H1 (cell line): Measurements from ENCODE around the gene TEX29. TPM values are rescaled to one million over a fixed set of nuclear protein-coding genes. Genes with fewer than 3 reads are reported as not detected.

ENCODE experiments used
- CTCF ChIA-PET: fragments of 300-600 bp; sonication (Branson Sonifier 250); formaldehyde crosslinking; loops from one replicate; lab custom pipeline; 2021; ENCODE audit not compliant: partially characterized antibody; lab: Charles Lee
- POLR2A ChIA-PET: fragments of 300-600 bp; sonication (Branson Sonifier 250); formaldehyde crosslinking; loops from one replicate; lab custom pipeline; 2021; ENCODE audit warnings: inconsistent platforms; ENCODE audit not compliant: partially characterized antibody; lab: Charles Lee
- DNase-seq, 2 experiments: peaks; one replicate each; pipeline versions ENCODE4 v3.0.0 to v3.0.0-alpha.2; 2010 to 2022; ENCODE audit warnings: low spot score in 2 of 2, low read depth in 1 of 2, mixed read lengths in 1 of 2
- FAIRE-seq: peaks from 2 replicates; lab custom pipeline; 2011; peaks lifted over from hg19 to GRCh38; lab: Jason Lieb, UNC
- H2AFZ ChIP-seq: 2 replicates; pipeline ENCODE4 v1.8.1; 2012; ENCODE audit warnings: low read length, inconsistent platforms
- H2AK5ac ChIP-seq: 2 replicates; pipeline ENCODE4 v1.6.1; 2013; ENCODE audit warnings: low read depth, low read length
- H2BK120ac ChIP-seq: replicated peaks from 2 replicates; pipeline ENCODE3; 2013; ENCODE audit warnings: low read depth, low read length, inconsistent platforms
- H2BK12ac ChIP-seq: 2 replicates; pipeline ENCODE4 v1.6.1; 2013; ENCODE audit warnings: low read depth, low read length
- H2BK15ac ChIP-seq: 2 replicates; pipeline ENCODE4 v1.6.1; 2013; ENCODE audit warnings: low read length
- H2BK20ac ChIP-seq: 2 replicates; pipeline ENCODE4 v1.6.1; 2013; ENCODE audit warnings: low read length
- H2BK5ac ChIP-seq: 2 replicates; pipeline ENCODE4 v1.6.1; 2013; ENCODE audit warnings: low read depth, low read length
- H3K14ac ChIP-seq: 2 replicates; pipeline ENCODE4 v1.6.1; 2013; ENCODE audit warnings: inconsistent platforms; ENCODE audit not compliant: insufficient read length
- H3K18ac ChIP-seq: 2 replicates; pipeline ENCODE4 v1.6.1; 2013; ENCODE audit warnings: low read length; ENCODE audit errors: extremely low read depth
- H3K23ac ChIP-seq: 2 replicates; pipeline ENCODE4 v1.6.1; 2013; ENCODE audit warnings: inconsistent platforms; ENCODE audit not compliant: insufficient read length
- H3K23me2 ChIP-seq: 2 replicates; pipeline ENCODE4 v1.6.1; 2013; ENCODE audit warnings: low read depth, low read length
- H3K27ac ChIP-seq: 2 replicates; pipeline ENCODE4 v1.6.1; 2011; ENCODE audit warnings: low read depth, low read length, inconsistent platforms
- H3K27me3 ChIP-seq, 4 experiments: replicated peaks in 1 of 4; 1 replicate in 1 of 4; 2 replicates in 3 of 4; pipeline versions ENCODE4 v1.6.1 to v1.8.1; 2011 to 2013; ENCODE audit warnings: low read length in 3 of 4, mild to moderate bottlenecking in 3 of 4, inconsistent platforms in 2 of 4, mixed read lengths in 2 of 4, moderate library complexity in 1 of 4; ENCODE audit not compliant: control insufficient read depth in 3 of 4, insufficient read depth in 3 of 4; ENCODE audit errors: extremely low read depth in 1 of 4
- H3K36me3 ChIP-seq, 4 experiments: 2 replicates each; pipeline versions ENCODE4 v1.6.1 to v1.8.1; 2011 to 2013; ENCODE audit warnings: mild to moderate bottlenecking in 4 of 4, low read length in 3 of 4, moderate library complexity in 2 of 4, control low read depth in 1 of 4, inconsistent platforms in 1 of 4; ENCODE audit not compliant: insufficient read depth in 4 of 4, control insufficient read depth in 2 of 4
- H3K4ac ChIP-seq: replicated peaks from 2 replicates; pipeline ENCODE3; 2013; ENCODE audit warnings: low read length, low read depth, mixed read lengths, inconsistent platforms; ENCODE audit not compliant: insufficient read length
- H3K4me1 ChIP-seq, 4 experiments: replicated peaks in 1 of 4; 1 replicate in 1 of 4; 2 replicates in 3 of 4; pipeline versions ENCODE4 v1.6.1 to v1.8.1; 2011 to 2013; ENCODE audit warnings: low read length in 3 of 4, inconsistent platforms in 2 of 4, mixed read lengths in 1 of 4; ENCODE audit not compliant: insufficient read depth in 4 of 4, control insufficient read depth in 3 of 4
- H3K4me2 ChIP-seq, 2 experiments: 2 replicates each; pipeline versions ENCODE4 v1.6.1 to v1.8.1; 2011 to 2013; ENCODE audit warnings: low read depth in 2 of 2, low read length in 2 of 2, control low read depth in 1 of 2, inconsistent platforms in 1 of 2, mild to moderate bottlenecking in 1 of 2; ENCODE audit not compliant: insufficient read depth in 1 of 2
- H3K4me3 ChIP-seq, 4 experiments: fragments of 200-600, 300-600 bp in 1 of 4; sonication (generic), shearing (Covaris generic), sonication (Bioruptor Twin) in 1 of 4; 2 replicates each; pipeline versions ENCODE4 v1.5.1 to v1.8.1; 2011 to 2016; ENCODE audit warnings: low read length in 4 of 4, low read depth in 3 of 4, control low read depth in 2 of 4, inconsistent platforms in 2 of 4, mild to moderate bottlenecking in 2 of 4, mixed read lengths in 1 of 4, moderate library complexity in 1 of 4; ENCODE audit not compliant: insufficient read depth in 2 of 4; ENCODE audit errors: extremely low read depth in 1 of 4
- H3K56ac ChIP-seq: replicated peaks from 2 replicates; pipeline ENCODE3; 2013; ENCODE audit warnings: low read depth, mild to moderate bottlenecking, mixed read lengths, low read length, inconsistent platforms; ENCODE audit not compliant: insufficient read length
- H3K79me1 ChIP-seq: 2 replicates; pipeline ENCODE4 v1.6.1; 2013; ENCODE audit warnings: low read depth, low read length, control low read depth
- H3K79me2 ChIP-seq, 2 experiments: 2 replicates each; pipeline versions ENCODE4 v1.6.1 to v1.8.1; 2012 to 2013; ENCODE audit warnings: low read length in 2 of 2, mild to moderate bottlenecking in 2 of 2, inconsistent platforms in 1 of 2; ENCODE audit not compliant: insufficient read depth in 2 of 2, control insufficient read depth in 1 of 2
- H3K9ac ChIP-seq, 4 experiments: replicated peaks in 1 of 4; 1 replicate in 1 of 4; 2 replicates in 3 of 4; pipeline versions ENCODE4 v1.6.1 to v1.8.1; 2011 to 2013; ENCODE audit warnings: low read depth in 3 of 4, low read length in 3 of 4, control low read depth in 2 of 4, mild to moderate bottlenecking in 2 of 4, moderate library complexity in 2 of 4, inconsistent platforms in 1 of 4; ENCODE audit errors: extremely low read depth in 1 of 4
- H3K9me3 ChIP-seq, 2 experiments: 2 replicates each; pipeline versions ENCODE4 v1.6.1 to v1.8.1; 2012 to 2013; ENCODE audit warnings: mild to moderate bottlenecking in 2 of 2, moderate library complexity in 2 of 2, control low read depth in 1 of 2, inconsistent platforms in 1 of 2, low read depth in 1 of 2, low read length in 1 of 2, mixed read lengths in 1 of 2; ENCODE audit not compliant: insufficient read depth in 2 of 2
- H4K20me1 ChIP-seq, 2 experiments: replicated peaks in 1 of 2; 2 replicates each; pipeline versions ENCODE3 to v1.8.1; 2011 to 2013; ENCODE audit warnings: inconsistent platforms in 2 of 2, low read length in 2 of 2, mild to moderate bottlenecking in 1 of 2; ENCODE audit not compliant: insufficient read depth in 2 of 2, control insufficient read depth in 1 of 2
- H4K5ac ChIP-seq: 2 replicates; pipeline ENCODE4 v1.6.1; 2013; ENCODE audit warnings: low read length, low read depth, mixed read lengths, inconsistent platforms; ENCODE audit not compliant: insufficient read length
- H4K8ac ChIP-seq: 2 replicates; pipeline ENCODE4 v1.8.0; 2013; ENCODE audit warnings: mild to moderate bottlenecking, moderate library complexity, low read length, inconsistent platforms; ENCODE audit not compliant: insufficient read depth; ENCODE audit errors: extremely low read depth
- H4K91ac ChIP-seq: replicated peaks from 2 replicates; pipeline ENCODE3; 2013; ENCODE audit warnings: low read length, mixed read lengths, inconsistent platforms; ENCODE audit not compliant: insufficient read length
- ASH2L ChIP-seq: fragments of 200-600, 300-600 bp; sonication (generic); IDR thresholded peaks from one replicate; pipeline ENCODE4 v1.7.1; 2017; ENCODE audit warnings: low read length
- CBX8 ChIP-seq: fragments of 300-800, 300-1000 bp; sonication (generic); IDR thresholded peaks from 2 replicates; pipeline ENCODE4 v1.7.1; 2016; ENCODE audit warnings: low read depth, low read length, borderline replicate concordance
- CHD2 ChIP-seq: IDR thresholded peaks from 2 replicates; pipeline ENCODE4 v1.6.1; 2012; ENCODE audit warnings: low read length, improper control_type of control experiment
- POLR2AphosphoS5 ChIP-seq: IDR thresholded peaks from 2 replicates; pipeline ENCODE4 v1.6.1; 2011; ENCODE audit warnings: low read depth, low read length
- SP2 ChIP-seq: IDR thresholded peaks from 2 replicates; pipeline ENCODE4 v1.6.1; 2012; ENCODE audit warnings: mild to moderate bottlenecking, low read length, inconsistent platforms
- WGBS, 2 experiments: shearing (Covaris generic) in 1 of 2; methylation state at CpG; one replicate each; pipeline versions ENCODE4 v1.1.6 to v1.1.7; 2013 to 2015; ENCODE audit warnings: low lambda C conversion rate in 2 of 2, mixed read lengths in 2 of 2, inconsistent platforms in 1 of 2, low coverage in 1 of 2, missing lambda C conversion rate in 1 of 2; ENCODE audit not compliant: insufficient replicate concordance in 2 of 2, insufficient coverage in 1 of 2, insufficient read length in 1 of 2; ENCODE audit errors: extremely low coverage in 1 of 2, missing lambda C conversion rate in 1 of 2; 5-methylcytosine and 5-hydroxymethylcytosine counted together
- polyA plus RNA-seq, 7 experiments: library from polyadenylated mRNA; depleted of rRNA in 3 of 7; stranded (reverse) in 5 of 7; unstranded in 2 of 7; fragments of >200 nt in 5 of 7; fragments of 200-250 nt in 2 of 7; gene quantifications; 1 replicate in 5 of 7; 2 replicates in 1 of 7; 4 replicates in 1 of 7; pipeline versions ENCODE4 v1.2.1 to v1.2.3, GENCODE V29; 2011 to 2013; ENCODE audit warnings: missing spikeins in 2 of 7, mixed read lengths in 2 of 7
- total RNA-seq: library from RNA; stranded (reverse); fragmentation: NEBNext Ultra II Directional; extraction: Animal tissue kit (Norgen Biotek cat#: 25700); gene quantifications from 2 replicates; pipeline ENCODE4 v1.2.1, GENCODE V29; 2021
- TF ChIP-seq, protein P1 (sequence below): IDR thresholded peaks from 2 replicates; pipeline ENCODE4 v1.6.1; 2011; ENCODE audit warnings: low read depth, mild to moderate bottlenecking, low read length; ENCODE audit not compliant: insufficient read depth
- TF ChIP-seq, protein P2 (sequence below): IDR thresholded peaks from 2 replicates; pipeline ENCODE4 v1.6.1; 2011; ENCODE audit warnings: low read length, improper control_type of control experiment
- TF ChIP-seq, protein P3 (sequence below), 3 experiments: IDR thresholded peaks; 1 replicate in 2 of 3; 2 replicates in 1 of 3; pipeline versions ENCODE4 v1.5.1 to v1.6.1; 2011; ENCODE audit warnings: low read length in 3 of 3, mild to moderate bottlenecking in 3 of 3, inconsistent platforms in 2 of 3, low read depth in 1 of 3, moderate library complexity in 1 of 3; ENCODE audit not compliant: insufficient read depth in 1 of 3; ENCODE audit errors: control extremely low read depth in 1 of 3

The TEX29 gene
- total and polyA plus RNA-seq, 2 of the 8 experiments (the other 6 are each of a cell fraction or from before 2014, with no cell fraction given): 0.08 TPM; not detected in 1

DNA sequence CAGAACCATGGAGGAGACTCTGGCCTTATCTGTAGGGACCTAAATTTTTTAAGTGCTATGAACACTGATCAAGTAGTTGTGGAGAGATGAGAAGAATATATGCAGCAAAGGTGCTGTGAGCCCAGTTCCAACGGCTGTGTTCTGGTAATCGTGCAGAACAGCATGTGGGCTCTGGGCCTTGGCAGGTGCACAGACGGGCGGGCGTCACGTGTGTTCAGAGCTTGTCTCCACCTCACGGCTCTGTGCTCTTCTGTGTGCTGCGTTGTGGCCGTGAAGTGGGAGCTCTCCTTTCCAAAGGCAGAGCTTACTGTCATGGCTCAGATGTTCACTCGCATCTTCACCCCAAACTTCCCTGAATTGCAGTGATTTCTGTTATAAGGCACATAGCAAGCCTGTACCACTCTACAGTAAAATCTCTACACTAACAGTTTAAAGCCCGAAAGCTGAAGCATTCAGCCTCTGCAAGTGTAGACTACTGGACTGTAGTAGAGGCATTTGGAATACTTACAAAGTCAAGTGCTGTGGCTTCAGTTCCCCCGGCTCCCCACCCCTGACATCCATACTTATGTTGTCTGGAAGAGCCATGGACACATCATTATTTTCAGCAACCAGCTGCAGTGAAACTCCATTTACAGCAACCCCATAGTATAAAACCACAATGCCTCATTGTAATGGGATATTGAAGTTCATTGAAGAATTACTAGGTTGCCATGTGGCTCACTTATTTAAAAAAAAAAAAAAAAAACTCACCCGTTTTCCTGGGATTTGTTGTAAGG lies 27.5 kb upstream of the TEX29 start:
- POLR2A ChIA-PET: no interaction called here
- Histone ChIP-seq H3K9me3 (no peaks in the 10 kb centered on the region), H2BK120ac (no peak overlapping the region), H3K27me3 (no peaks in the 10 kb centered on the region), H3K23me2 (no peaks in the 10 kb centered on the region), H3K4ac (no peak overlapping the region), H3K36me3 (peaks cover 2 to 29% (median 3%) of the 10 kb centered on the region in 4 experiments; a peak in 6 of 8 replicates), H2BK12ac (no peak overlapping the region), H4K8ac (no peak overlapping the region), H3K23ac (no peak overlapping the region), H4K20me1 (peaks cover 0 to 4% of the 10 kb centered on the region in 2 experiments), H2BK15ac (no peak overlapping the region), H4K91ac (no peak overlapping the region), H3K56ac (no peak overlapping the region), H3K79me1 (no peaks in the 10 kb centered on the region; the same call in 1 of the 2 replicates), H3K4me1 (no peaks in the 10 kb centered on the region), H3K4me3 (no peak overlapping the region), H3K27ac (no peak overlapping the region), H2BK5ac (no peak overlapping the region), H3K14ac (no peak overlapping the region), H2AK5ac (no peak overlapping the region), H3K18ac (no peak overlapping the region), H3K9ac (no peak overlapping the region), H3K79me2 (no peaks in the 10 kb centered on the region), H2AFZ (no peak overlapping the region), H4K5ac (no peak overlapping the region), H3K4me2 (no peak overlapping the region), H2BK20ac (no peak overlapping the region)
- FAIRE-seq (no peak), DNase-seq (no peak)
- CTCF ChIA-PET: interaction anchor here (1.3 kb wide), 1 partner anchor 25 kb away, joined by 4 read pairs; no protein-coding TSS in a partner anchor
- TF ChIP-seq POLR2AphosphoS5 (no peak), CBX8 (no peak), SP2 (no peak), ASH2L (no peak), CHD2 (no peak)
- TF ChIP-seq, protein P1, sequence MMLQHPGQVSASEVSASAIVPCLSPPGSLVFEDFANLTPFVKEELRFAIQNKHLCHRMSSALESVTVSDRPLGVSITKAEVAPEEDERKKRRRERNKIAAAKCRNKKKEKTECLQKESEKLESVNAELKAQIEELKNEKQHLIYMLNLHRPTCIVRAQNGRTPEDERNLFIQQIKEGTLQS: no peak
- TF ChIP-seq, protein P2, sequence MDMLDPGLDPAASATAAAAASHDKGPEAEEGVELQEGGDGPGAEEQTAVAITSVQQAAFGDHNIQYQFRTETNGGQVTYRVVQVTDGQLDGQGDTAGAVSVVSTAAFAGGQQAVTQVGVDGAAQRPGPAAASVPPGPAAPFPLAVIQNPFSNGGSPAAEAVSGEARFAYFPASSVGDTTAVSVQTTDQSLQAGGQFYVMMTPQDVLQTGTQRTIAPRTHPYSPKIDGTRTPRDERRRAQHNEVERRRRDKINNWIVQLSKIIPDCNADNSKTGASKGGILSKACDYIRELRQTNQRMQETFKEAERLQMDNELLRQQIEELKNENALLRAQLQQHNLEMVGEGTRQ: no peak
- TF ChIP-seq, protein P3, sequence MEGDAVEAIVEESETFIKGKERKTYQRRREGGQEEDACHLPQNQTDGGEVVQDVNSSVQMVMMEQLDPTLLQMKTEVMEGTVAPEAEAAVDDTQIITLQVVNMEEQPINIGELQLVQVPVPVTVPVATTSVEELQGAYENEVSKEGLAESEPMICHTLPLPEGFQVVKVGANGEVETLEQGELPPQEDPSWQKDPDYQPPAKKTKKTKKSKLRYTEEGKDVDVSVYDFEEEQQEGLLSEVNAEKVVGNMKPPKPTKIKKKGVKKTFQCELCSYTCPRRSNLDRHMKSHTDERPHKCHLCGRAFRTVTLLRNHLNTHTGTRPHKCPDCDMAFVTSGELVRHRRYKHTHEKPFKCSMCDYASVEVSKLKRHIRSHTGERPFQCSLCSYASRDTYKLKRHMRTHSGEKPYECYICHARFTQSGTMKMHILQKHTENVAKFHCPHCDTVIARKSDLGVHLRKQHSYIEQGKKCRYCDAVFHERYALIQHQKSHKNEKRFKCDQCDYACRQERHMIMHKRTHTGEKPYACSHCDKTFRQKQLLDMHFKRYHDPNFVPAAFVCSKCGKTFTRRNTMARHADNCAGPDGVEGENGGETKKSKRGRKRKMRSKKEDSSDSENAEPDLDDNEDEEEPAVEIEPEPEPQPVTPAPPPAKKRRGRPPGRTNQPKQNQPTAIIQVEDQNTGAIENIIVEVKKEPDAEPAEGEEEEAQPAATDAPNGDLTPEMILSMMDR (IDR thresholded peaks at IDR 0.05; ENCODE audit: control extremely low read depth in 1 of 3, insufficient read depth in 1 of 3, low read depth in 1 of 3, low read length in 3 of 3): no peak
- 88% methylated on average over 13 of the region's 13 CpGs; no CpG with 5 or more reads in 1 of the 2 experiments for WGBS, 2 experiments
